Glutamatergic neuron (in vitro differentiated cells): ENCODE results near the gene OR52A5. TPM values are rescaled to one million over a fixed set of nuclear protein-coding genes. Genes with fewer than 3 reads are reported as not detected.
"Not testable (repeated sequence)": the region's sequence is repeated elsewhere in the genome, so short reads cannot be mapped to it uniquely, and the experiment has no call there.

Experiments
- DNase-seq: peaks from one replicate; pipeline ENCODE4 v3.0.0; 2022
- H3K27ac Mint-ChIP-seq: one replicate; pipeline ENCODE4 v1.8.0; 2020; ENCODE audit warnings: mild to moderate bottlenecking, mixed read lengths, inconsistent platforms; ENCODE audit not compliant: unreplicated experiment
- H3K27me3 Mint-ChIP-seq: one replicate; pipeline ENCODE4 v1.8.0; 2020; ENCODE audit warnings: mild to moderate bottlenecking, moderate library complexity, mixed read lengths, inconsistent platforms; ENCODE audit not compliant: unreplicated experiment
- H3K36me3 Mint-ChIP-seq: one replicate; pipeline ENCODE4 v1.8.0; 2020; ENCODE audit warnings: mild to moderate bottlenecking, mixed read lengths, inconsistent platforms; ENCODE audit not compliant: unreplicated experiment
- H3K4me1 Mint-ChIP-seq: one replicate; pipeline ENCODE4 v1.8.0; 2020; ENCODE audit warnings: mild to moderate bottlenecking, low read depth, mixed read lengths, inconsistent platforms; ENCODE audit not compliant: unreplicated experiment
- H3K4me3 Mint-ChIP-seq: one replicate; pipeline ENCODE4 v1.8.0; 2020; ENCODE audit warnings: mild to moderate bottlenecking, mixed read lengths, inconsistent platforms; ENCODE audit not compliant: unreplicated experiment
- H3K9me3 Mint-ChIP-seq: one replicate; pipeline ENCODE4 v1.8.0; 2020; ENCODE audit warnings: mild to moderate bottlenecking, moderate library complexity, mixed read lengths, inconsistent platforms; ENCODE audit not compliant: unreplicated experiment
- CTCF ChIP-seq: fragments of 200-600 bp; sonication (generic); IDR thresholded peaks from one replicate; pipeline ENCODE4 v1.5.0; 2021; ENCODE audit not compliant: partially characterized antibody, unreplicated experiment
- long read RNA-seq: library from polyadenylated mRNA; unstranded; transcript quantifications from one replicate; pipeline ENCODE4 v2.0.0, GENCODE V29; 2020; ENCODE audit not compliant: unreplicated experiment
- total RNA-seq: library from RNA; stranded (reverse); fragmentation: NEBNext Ultra II Directional; extraction: Animal tissue kit (Norgen Biotek cat#: 25700); gene quantifications from one replicate; pipeline ENCODE4 v1.2.1, GENCODE V29; 2021; ENCODE audit not compliant: unreplicated experiment

The OR52A5 gene
- 0.25 TPM for total RNA-seq
- long read RNA-seq, partial matches to known transcripts: 0 of 1 reads
- long read RNA-seq, other reads (novel, unspliced or antisense): 1 of 1 reads

DNA sequence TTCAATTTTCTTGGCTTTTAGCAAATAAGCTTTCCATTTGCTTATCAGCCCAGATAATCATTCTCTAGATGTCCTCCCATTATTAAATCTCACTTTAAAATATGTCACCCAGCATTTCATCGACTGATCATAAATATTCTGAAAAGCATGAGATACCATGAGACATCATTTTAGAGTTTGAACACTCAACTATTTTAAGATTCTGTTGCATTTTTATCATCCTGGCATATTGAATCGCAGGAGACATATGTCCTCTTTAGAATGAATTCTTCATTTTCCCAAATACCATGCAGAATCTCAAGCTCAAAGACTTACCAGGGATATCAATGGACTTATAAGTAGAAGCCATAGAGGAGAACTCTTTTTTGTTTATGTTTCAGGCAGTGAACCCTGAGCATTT lies at the start of gene OR52A5:
TSS of gene OR52A5 (minus strand) at position 361 of the 400 bp plus-strand sequence. CDS start 5,714 bp downstream, outside the sequence.
- H3K4me1 Mint-ChIP-seq: no peaks in the 10 kb centered on the region
- DNase-seq: no peak
- no peak within 1 kb of the TSS for H3K4me3 Mint-ChIP-seq
- no peaks in the 10 kb centered on the region for H3K27me3 Mint-ChIP-seq
- no peaks in the 10 kb centered on the region for H3K9me3 Mint-ChIP-seq
- no peak for TF ChIP-seq CTCF
- H3K36me3 Mint-ChIP-seq: no peaks in the 10 kb centered on the region
- no peak within 1 kb of the TSS for H3K27ac Mint-ChIP-seq

GRCh38 chr11:5178046-5178837 lies 40.1 kb upstream of the OR52A5 start:
- Mint-ChIP-seq H3K4me3 (no peak overlapping the region), H3K36me3 (no peaks in the 10 kb centered on the region), H3K4me1 (no peaks in the 10 kb centered on the region), H3K27me3 (no peaks in the 10 kb centered on the region), H3K9me3 (no peaks in the 10 kb centered on the region), H3K27ac (no peak overlapping the region)
- DNase-seq: no peak
- TF ChIP-seq CTCF: no peak

DNA sequence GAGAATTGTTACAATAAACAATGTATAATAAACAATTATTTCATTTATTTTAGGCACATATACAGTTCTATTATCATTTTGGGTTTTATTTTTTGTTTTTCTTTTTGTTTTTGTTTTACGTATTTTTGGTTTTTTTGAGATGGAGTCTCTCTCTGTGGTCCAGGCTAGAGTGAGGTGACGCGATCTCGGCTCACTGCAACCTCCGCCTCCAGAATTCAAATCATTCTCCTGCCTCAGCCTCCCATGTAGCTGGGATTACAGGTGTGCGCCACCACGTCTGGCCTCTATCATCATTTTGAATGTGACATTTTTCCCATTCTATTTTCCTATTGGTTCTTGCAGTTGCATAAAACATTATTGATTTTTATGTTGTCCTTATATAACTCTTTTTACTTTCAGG lies 36.8 kb upstream of the OR52A5 start:
- Mint-ChIP-seq H3K36me3 (no peaks in the 10 kb centered on the region), H3K27me3 (no peaks in the 10 kb centered on the region), H3K27ac (no peak overlapping the region), H3K9me3 (no peaks in the 10 kb centered on the region), H3K4me3 (no peak overlapping the region), H3K4me1 (no peaks in the 10 kb centered on the region)
- DNase-seq: no peak
- TF ChIP-seq CTCF: no peak

DNA sequence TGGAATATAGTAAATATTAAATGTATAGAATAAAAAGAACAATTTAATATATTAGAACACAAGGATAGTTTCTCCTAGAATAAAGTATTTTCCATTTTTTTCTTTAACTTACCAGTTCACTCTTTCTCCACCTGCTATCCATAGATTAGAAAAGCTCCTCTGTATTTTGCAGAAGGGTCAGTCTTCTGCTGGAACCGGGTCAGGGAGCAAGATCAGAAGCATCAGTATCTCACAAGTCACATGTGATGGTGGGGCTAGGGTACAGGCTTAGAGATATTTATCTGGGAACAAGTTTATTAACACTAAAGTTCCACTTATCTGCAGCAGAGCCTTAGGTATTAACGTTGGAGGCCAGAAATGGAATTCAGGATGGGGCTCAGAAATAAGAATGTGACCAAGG lies 33.7 kb upstream of the OR52A5 start:
- DNase-seq: no peak
- Mint-ChIP-seq H3K9me3 (no peaks in the 10 kb centered on the region), H3K4me3 (no peak overlapping the region), H3K27ac (no peak overlapping the region), H3K4me1 (no peaks in the 10 kb centered on the region), H3K27me3 (no peaks in the 10 kb centered on the region), H3K36me3 (no peaks in the 10 kb centered on the region)
- TF ChIP-seq CTCF: no peak

- DNase-seq, H3K27me3 Mint-ChIP-seq, H3K27ac Mint-ChIP-seq, H3K9me3 Mint-ChIP-seq, H3K36me3 Mint-ChIP-seq, H3K4me1 Mint-ChIP-seq, H3K4me3 Mint-ChIP-seq: not testable (repeated sequence)
Observed at GRCh38 chr11:5165898-5166297, 27.7 kb upstream of the OR52A5 start.

DNA sequence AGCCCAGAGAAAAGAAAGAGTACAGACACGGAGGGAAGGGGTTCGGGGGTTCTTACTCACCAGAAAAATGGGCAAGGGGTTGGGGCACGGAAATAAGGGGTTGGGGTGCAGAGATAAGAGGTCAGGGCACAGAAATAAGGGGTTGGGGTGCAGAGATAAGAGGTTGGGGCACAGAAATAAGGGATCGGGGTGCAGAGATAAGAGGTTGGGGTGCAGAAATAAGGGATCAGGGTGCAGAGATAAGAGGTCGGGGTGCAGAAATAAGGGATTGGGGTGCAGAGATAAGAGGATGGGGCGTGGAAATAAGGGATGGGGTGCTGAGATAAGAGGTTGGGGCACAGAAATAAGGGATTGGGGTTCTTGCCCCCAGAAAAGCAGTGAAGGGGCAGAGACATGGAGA lies 26.7 kb upstream of the OR52A5 start:
- H3K27ac Mint-ChIP-seq, H3K4me1 Mint-ChIP-seq: not testable (repeated sequence)

DNA sequence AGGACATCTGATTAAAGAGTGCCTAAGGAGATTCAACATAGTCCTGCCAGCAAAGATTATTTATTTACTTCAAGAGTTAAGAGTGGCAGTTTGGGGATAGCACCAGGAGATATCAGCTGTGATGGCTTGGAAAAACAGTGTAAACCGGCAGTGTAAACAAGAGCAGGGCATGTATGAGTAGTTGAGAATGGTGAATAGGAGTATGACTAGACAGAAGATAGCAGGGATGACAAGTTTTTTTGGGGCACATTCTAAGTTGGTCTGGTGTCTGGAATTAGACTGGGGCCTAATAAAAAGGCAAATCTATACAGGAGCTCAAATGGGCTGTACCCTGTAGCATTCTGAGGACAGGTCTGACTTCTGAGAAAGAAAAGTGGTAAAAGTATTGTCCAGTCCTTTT lies 22.9 kb upstream of the OR52A5 start:
- not testable (repeated sequence) for H3K27ac Mint-ChIP-seq, H3K27me3 Mint-ChIP-seq, DNase-seq, H3K4me3 Mint-ChIP-seq, H3K4me1 Mint-ChIP-seq, H3K36me3 Mint-ChIP-seq, H3K9me3 Mint-ChIP-seq

More for the DNA sequence above, 26.7 kb upstream of the OR52A5 start:
- H3K36me3 Mint-ChIP-seq, H3K9me3 Mint-ChIP-seq, H3K4me3 Mint-ChIP-seq, DNase-seq, H3K27me3 Mint-ChIP-seq: not testable (repeated sequence)

GRCh38 chr11:5160217-5160616 lies 22.1 kb upstream of the OR52A5 start:
- H3K36me3 Mint-ChIP-seq, H3K4me1 Mint-ChIP-seq, H3K27me3 Mint-ChIP-seq, H3K9me3 Mint-ChIP-seq, H3K4me3 Mint-ChIP-seq, H3K27ac Mint-ChIP-seq, DNase-seq: not testable (repeated sequence)
